KMS-11 (cell line): ENCODE measurements around the gene SALL4.

Experiments used
- H2AFZ ChIP-seq: fragments of 200-600 bp; sonication (generic); 2 replicates; pipeline ENCODE4 v1.6.1; 2016; ENCODE audit warnings: antibody characterized with exemption, mixed run types, low read depth
- H3K27ac ChIP-seq: fragments of 200-600 bp; sonication (generic); 2 replicates; pipeline ENCODE4 v1.6.1; 2016; ENCODE audit warnings: mild to moderate bottlenecking, mixed run types
- H3K27me3 ChIP-seq: fragments of 200-600 bp; sonication (generic); 2 replicates; pipeline ENCODE4 v1.6.1; 2017; ENCODE audit warnings: mild to moderate bottlenecking, low read depth, mixed run types, moderate library complexity; ENCODE audit not compliant: insufficient read depth
- H3K36me3 ChIP-seq: fragments of 200-600 bp; sonication (generic); 2 replicates; pipeline ENCODE4 v1.6.1; 2017; ENCODE audit warnings: mild to moderate bottlenecking, mixed run types; ENCODE audit not compliant: insufficient read depth
- H3K4me1 ChIP-seq: fragments of 200-600 bp; sonication (generic); 2 replicates; pipeline ENCODE4 v1.6.1; 2016; ENCODE audit warnings: mild to moderate bottlenecking, low read depth, mixed run types; ENCODE audit not compliant: poor library complexity, severe bottlenecking
- H3K4me2 ChIP-seq: fragments of 200-600 bp; sonication (generic); 2 replicates; pipeline ENCODE4 v1.7.0; 2016; ENCODE audit warnings: mild to moderate bottlenecking, mixed run types
- H3K4me3 ChIP-seq: fragments of 200-600 bp; sonication (generic); IDR thresholded peaks from 2 replicates; pipeline ENCODE4 v1.6.1; 2017; ENCODE audit warnings: low read depth, low read length, mixed read lengths; ENCODE audit not compliant: insufficient read depth
- H3K79me2 ChIP-seq: fragments of 200-600 bp; sonication (generic); 2 replicates; pipeline ENCODE4 v1.6.1; 2016; ENCODE audit warnings: low read depth, mixed run types; ENCODE audit not compliant: insufficient read depth
- H3K9ac ChIP-seq: fragments of 200-600 bp; sonication (generic); 2 replicates; pipeline ENCODE4 v1.6.1; 2016; ENCODE audit warnings: mild to moderate bottlenecking, mixed run types
- H4K20me1 ChIP-seq: fragments of 200-600 bp; sonication (generic); 2 replicates; pipeline ENCODE4 v1.6.1; 2016; ENCODE audit warnings: mild to moderate bottlenecking, mixed run types; ENCODE audit not compliant: insufficient read depth
- CTCF ChIP-seq: fragments of 200-600 bp; sonication (generic); conservative IDR thresholded peaks from 2 replicates; pipeline ENCODE4 v1.6.1; 2017; ENCODE audit warnings: low read depth, mild to moderate bottlenecking, antibody characterized with exemption, low read length, moderate library complexity, mixed read lengths

The SALL4 gene

GRCh38 chr20:51815383-51816076 is 13.2 kb upstream of the SALL4 start:
- Histone ChIP-seq H3K4me3 (no peak overlapping the region), H3K4me1 (no peaks in the 10 kb centered on the region), H4K20me1 (no peaks in the 10 kb centered on the region), H3K27me3 (no peaks in the 10 kb centered on the region), H3K9ac (no peak overlapping the region), H3K79me2 (no peaks in the 10 kb centered on the region), H3K27ac (no peak overlapping the region), H3K36me3 (no peaks in the 10 kb centered on the region), H2AFZ (no peak overlapping the region), H3K4me2 (no peak overlapping the region)
- no peak for TF ChIP-seq CTCF

GRCh38 chr20:51812861-51813260 is 10.5 kb upstream of the SALL4 start:
- no peak overlapping the region for H3K9ac ChIP-seq
- no peaks in the 10 kb centered on the region for H3K27me3 ChIP-seq
- no peaks in the 10 kb centered on the region for H3K36me3 ChIP-seq
- H4K20me1 ChIP-seq, result no peaks in the 10 kb centered on the region
- no peaks in the 10 kb centered on the region for H3K4me1 ChIP-seq
- H3K79me2 ChIP-seq, result no peaks in the 10 kb centered on the region
- no peak overlapping the region for H3K4me3 ChIP-seq
- H3K27ac ChIP-seq, result no peak overlapping the region
- no peak overlapping the region for H2AFZ ChIP-seq
- TF ChIP-seq CTCF, result no peak
- H3K4me2 ChIP-seq, result no peak overlapping the region

GRCh38 chr20:51811514-51812128 is 9.3 kb upstream of the SALL4 start:
- Histone ChIP-seq H3K4me2 (no peak overlapping the region), H2AFZ (no peak overlapping the region), H3K4me1 (no peaks in the 10 kb centered on the region), H3K27ac (no peak overlapping the region), H4K20me1 (no peaks in the 10 kb centered on the region), H3K4me3 (no peak overlapping the region), H3K9ac (no peak overlapping the region), H3K36me3 (no peaks in the 10 kb centered on the region), H3K27me3 (no peaks in the 10 kb centered on the region), H3K79me2 (no peaks in the 10 kb centered on the region)
- TF ChIP-seq CTCF, result no peak

- no peak overlapping the region for H3K4me2 ChIP-seq
- no peak overlapping the region for H3K9ac ChIP-seq
- TF ChIP-seq CTCF, result no peak
- no peaks in the 10 kb centered on the region for H3K4me1 ChIP-seq
- no peak overlapping the region for H3K27ac ChIP-seq
- no peaks in the 10 kb centered on the region for H3K36me3 ChIP-seq
- no peaks in the 10 kb centered on the region for H3K27me3 ChIP-seq
- no peaks in the 10 kb centered on the region for H4K20me1 ChIP-seq
- no peaks in the 10 kb centered on the region for H3K79me2 ChIP-seq
- no peak overlapping the region for H2AFZ ChIP-seq
- H3K4me3 ChIP-seq, result no peak overlapping the region
These were observed 8.7 kb upstream of the SALL4 start for GRCh38 chr20:51811042-51811355.
